Gastrocnemius medialis (tissue), 4 donors: ENCODE measurements around the gene GPR34. TPM values are rescaled to one million over a fixed set of nuclear protein-coding genes. Genes with fewer than 3 reads are reported as not detected.

ENCODE experiments used
- ATAC-seq, 2 donors: fragments of 150-250 bp; one replicate each; pipeline ENCODE4 v1.9.1; 2016
- DNase-seq, 2 donors: peaks; one replicate each; pipeline ENCODE4 v3.0.0-alpha.2; 2019
- H3K27ac ChIP-seq, 4 donors: fragments of 200-600 bp; sonication (generic); 1 replicate in 1 of 4; 2 replicates in 3 of 4; pipeline ENCODE4 v1.5.1; 2016 to 2018; ENCODE audit warnings: mild to moderate bottlenecking in 2 of 4, moderate library complexity in 1 of 4
- H3K27me3 ChIP-seq, 3 donors: fragments of 200-600 bp; sonication (generic) in 2 of 3; 1 replicate in 1 of 3; 2 replicates in 2 of 3; pipeline versions ENCODE4 v1.5.1 to v1.6.0; 2016 to 2019; ENCODE audit warnings: mild to moderate bottlenecking in 1 of 3, moderate library complexity in 1 of 3
- H3K36me3 ChIP-seq, 2 donors: fragments of 200-600 bp; sonication (generic) in 1 of 2; one replicate each; pipeline ENCODE4 v1.5.1; 2017 to 2018
- H3K4me1 ChIP-seq, 2 donors: fragments of 200-600 bp; sonication (generic) in 1 of 2; one replicate each; pipeline ENCODE4 v1.5.1; 2016 to 2017; ENCODE audit warnings: mild to moderate bottlenecking in 2 of 2
- H3K4me3 ChIP-seq, 4 donors: fragments of 200-600 bp; sonication (generic) in 3 of 4; 1 replicate in 1 of 4; 2 replicates in 3 of 4; pipeline ENCODE4 v1.5.1; 2016 to 2019; ENCODE audit warnings: mild to moderate bottlenecking in 2 of 4
- H3K9me3 ChIP-seq, 3 donors: fragments of 200-600 bp; sonication (generic) in 2 of 3; 1 replicate in 1 of 3; 2 replicates in 2 of 3; pipeline ENCODE4 v1.5.1; 2016 to 2019
- CTCF ChIP-seq, 5 experiments: fragments of 450-650 bp in 3 of 5; fragments of 200-600 bp in 2 of 5; sonication (generic) in 2 of 5; IDR thresholded peaks in 4 of 5; conservative IDR thresholded peaks in 1 of 5; 1 replicate in 4 of 5; 2 replicates in 1 of 5; pipeline ENCODE4 v1.5.1; 2016 to 2019; ENCODE audit warnings: antibody characterized with exemption in 5 of 5, mild to moderate bottlenecking in 3 of 5, moderate library complexity in 3 of 5
- POLR2A ChIP-seq, 2 donors: fragments of 450-650 bp; IDR thresholded peaks; one replicate each; pipeline ENCODE4 v1.6.1; 2017; ENCODE audit warnings: antibody characterized with exemption in 2 of 2, mild to moderate bottlenecking in 2 of 2, moderate library complexity in 2 of 2
- in situ Hi-C, 4 donors: fragments of 200-750 bp; cut with MboI; loops; one replicate each; pipeline versions ENCODE4 v1.15.0 to v1.8.0; 2017; ENCODE audit warnings: low sequenced_read_pairs in 4 of 4
- intact Hi-C: fragments of 100-400 bp; cut with DNase I; formaldehyde crosslinking; loops from one replicate; pipeline ENCODE4 v1.15.1; 2023; ENCODE audit warnings: low total_unique reads
- total RNA-seq, 4 donors: library from RNA; depleted of rRNA; stranded (reverse); fragments of >200 nt; gene quantifications; one replicate each; pipeline versions ENCODE4 v1.1.0 to v1.2.3, GENCODE V29; 2016

The GPR34 gene
- total RNA-seq, 4 donors from 2014 or later: 0.95 to 4.6 (median 2.4) TPM

GRCh38 chrX:41734530-41734929, 45.8 kb downstream of the GPR34 start:
- Histone ChIP-seq H3K27ac (no peak overlapping the region), H3K4me1 (no peaks in the 10 kb centered on the region), H3K36me3 (no peaks in the 10 kb centered on the region), H3K9me3 (no peaks in the 10 kb centered on the region), H3K27me3 (no peaks in the 10 kb centered on the region), H3K4me3 (no peak overlapping the region)
- in situ Hi-C loops (no loop called here), intact Hi-C loops (no loop called here)
- DNase-seq (no peak), ATAC-seq (no peak)
- TF ChIP-seq POLR2A (IDR thresholded peaks at IDR 0.05): no peak
- TF ChIP-seq CTCF (IDR thresholded peaks at IDR 0.05 in 4 of 5, conservative IDR thresholded peaks at IDR 0.05 in 1 of 5): peak in 2 of 5 experiments; percentile 10 to 34

- no peaks in the 10 kb centered on the region for H3K4me1 ChIP-seq
- no peaks in the 10 kb centered on the region for H3K27me3 ChIP-seq
- ATAC-seq (no peak), DNase-seq (no peak)
- no peak overlapping the region for H3K27ac ChIP-seq
- H3K9me3 ChIP-seq: no peaks in the 10 kb centered on the region
- in situ Hi-C loops: no loop called here
- H3K4me3 ChIP-seq: no peak overlapping the region
- H3K36me3 ChIP-seq: no peaks in the 10 kb centered on the region
- TF ChIP-seq POLR2A (IDR thresholded peaks at IDR 0.05): no peak
- TF ChIP-seq CTCF (IDR thresholded peaks at IDR 0.05 in 4 of 5, conservative IDR thresholded peaks at IDR 0.05 in 1 of 5): no peak
- intact Hi-C loops: no loop called here
Measured at GRCh38 chrX:41737065-41737464, 48.3 kb downstream of the GPR34 start.

GRCh38 chrX:41739871-41740270, 51.1 kb downstream of the GPR34 start:
- no peak overlapping the region for H3K4me3 ChIP-seq
- no peaks in the 10 kb centered on the region for H3K4me1 ChIP-seq
- TF ChIP-seq POLR2A (IDR thresholded peaks at IDR 0.05) (no peak), CTCF (IDR thresholded peaks at IDR 0.05 in 4 of 5, conservative IDR thresholded peaks at IDR 0.05 in 1 of 5) (no peak)
- DNase-seq: no peak
- ATAC-seq: no peak
- intact Hi-C loops (no loop called here), in situ Hi-C loops (no loop called here)
- H3K36me3 ChIP-seq: no peaks in the 10 kb centered on the region
- no peaks in the 10 kb centered on the region for H3K27me3 ChIP-seq
- H3K9me3 ChIP-seq: no peaks in the 10 kb centered on the region
- no peak overlapping the region for H3K27ac ChIP-seq

Other genes starting within 250 kb of the GPR34 start
- under 1 TPM in 1 of 4 donors, not detected in 3; 0.09 TPM for gene NYX, start 241.6 kb upstream of the GPR34 start, total RNA-seq
- not detected for gene GPR82, start 35.2 kb downstream of the GPR34 start, total RNA-seq
- gene CASK, start 234.6 kb downstream of the GPR34 start, total RNA-seq: 10 to 100 TPM in 2 of 4 donors, 1 to 10 TPM in 2; 7.3 to 14.3 (median 10.0) TPM